Measurements from ENCODE around the gene C7orf33. TPM values are rescaled to one million over a fixed set of nuclear protein-coding genes. Genes with fewer than 3 reads are reported as not detected.
"Not testable (repeated sequence)": the region's sequence is repeated elsewhere in the genome, so short reads cannot be mapped to it uniquely, and the experiment has no call there.

C7orf33 gene
- polyA plus RNA-seq, 1 experiment = not detected

DNA sequence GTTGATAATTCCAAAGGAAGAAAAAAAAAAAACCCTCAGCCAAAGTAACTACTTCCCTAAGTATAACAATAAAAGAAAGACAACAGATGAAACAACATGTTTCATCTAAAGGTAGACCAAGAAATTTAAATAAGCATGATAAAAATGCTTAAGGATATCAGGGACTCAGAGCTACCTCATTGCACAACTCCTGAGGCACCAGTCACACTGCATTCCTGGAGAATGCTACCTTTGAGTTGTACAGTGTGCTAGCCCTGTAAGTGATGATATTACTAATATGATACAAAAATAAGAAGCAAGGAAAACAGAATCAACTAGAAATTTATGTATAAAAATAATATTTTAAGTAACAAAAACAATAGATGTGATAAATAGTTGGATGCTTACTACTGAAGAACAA lies 29.5 kb upstream of the C7orf33 start:
- Histone ChIP-seq H3K36me3 (ENCODE audit: control insufficient read depth, insufficient read depth, low read length) (no peaks in the 10 kb centered on the region), H3K4me3 (ENCODE audit: low read depth, low read length) (no peak overlapping the region), H3K27me3 (ENCODE audit: control insufficient read depth, insufficient read depth, low read length) (no peaks in the 10 kb centered on the region)
- TF ChIP-seq, protein P1, sequence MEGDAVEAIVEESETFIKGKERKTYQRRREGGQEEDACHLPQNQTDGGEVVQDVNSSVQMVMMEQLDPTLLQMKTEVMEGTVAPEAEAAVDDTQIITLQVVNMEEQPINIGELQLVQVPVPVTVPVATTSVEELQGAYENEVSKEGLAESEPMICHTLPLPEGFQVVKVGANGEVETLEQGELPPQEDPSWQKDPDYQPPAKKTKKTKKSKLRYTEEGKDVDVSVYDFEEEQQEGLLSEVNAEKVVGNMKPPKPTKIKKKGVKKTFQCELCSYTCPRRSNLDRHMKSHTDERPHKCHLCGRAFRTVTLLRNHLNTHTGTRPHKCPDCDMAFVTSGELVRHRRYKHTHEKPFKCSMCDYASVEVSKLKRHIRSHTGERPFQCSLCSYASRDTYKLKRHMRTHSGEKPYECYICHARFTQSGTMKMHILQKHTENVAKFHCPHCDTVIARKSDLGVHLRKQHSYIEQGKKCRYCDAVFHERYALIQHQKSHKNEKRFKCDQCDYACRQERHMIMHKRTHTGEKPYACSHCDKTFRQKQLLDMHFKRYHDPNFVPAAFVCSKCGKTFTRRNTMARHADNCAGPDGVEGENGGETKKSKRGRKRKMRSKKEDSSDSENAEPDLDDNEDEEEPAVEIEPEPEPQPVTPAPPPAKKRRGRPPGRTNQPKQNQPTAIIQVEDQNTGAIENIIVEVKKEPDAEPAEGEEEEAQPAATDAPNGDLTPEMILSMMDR (IDR thresholded peaks at IDR 0.05; ENCODE audit: insufficient read depth, low read depth, low read length) = no peak
- ChIA-PET CTCF (interaction anchor here (1.7 kb wide), 1 partner anchor 15 kb away, joined by 10 read pairs; no protein-coding TSS in a partner anchor), POLR2A (no interaction called here)
- DNase-seq (ENCODE audit: low read depth) = no peak

DNA sequence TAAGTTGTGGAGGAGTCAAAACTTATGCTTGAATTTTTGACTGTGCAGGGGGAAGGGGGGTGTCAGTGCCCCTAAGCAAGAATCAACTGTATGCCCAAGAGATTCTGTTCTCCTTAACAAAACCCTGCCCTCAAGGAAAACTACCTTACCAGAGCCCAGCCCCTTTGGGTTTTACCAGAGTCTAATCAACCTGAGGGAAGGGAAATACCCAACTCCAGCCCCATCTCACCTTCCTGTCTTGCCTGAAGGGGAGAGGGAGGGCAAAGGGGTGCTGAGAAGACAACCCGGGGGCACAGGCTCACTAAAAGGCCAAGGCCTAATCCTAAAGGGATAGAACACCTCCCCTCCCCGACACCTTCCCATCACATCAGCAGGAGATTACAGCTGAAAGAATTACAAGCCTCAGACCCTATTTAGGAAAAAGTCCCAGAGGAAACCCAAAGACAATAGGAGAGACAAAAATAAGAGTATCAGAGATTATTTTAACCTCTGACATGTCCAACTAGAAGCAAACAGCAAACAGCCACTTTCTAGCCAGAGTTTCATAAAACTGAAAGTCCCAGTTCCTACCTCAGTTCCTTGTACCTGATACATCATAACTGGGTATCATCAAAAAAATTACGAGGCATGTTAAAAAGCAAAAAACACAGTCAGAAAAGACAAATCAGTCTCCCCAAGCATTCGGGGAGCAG lies 26.8 kb upstream of the C7orf33 start:
- POLR2A ChIA-PET = no interaction called here
- TF ChIP-seq, protein P1 (IDR thresholded peaks at IDR 0.05; ENCODE audit: insufficient read depth, low read depth, low read length) = no peak

DNA sequence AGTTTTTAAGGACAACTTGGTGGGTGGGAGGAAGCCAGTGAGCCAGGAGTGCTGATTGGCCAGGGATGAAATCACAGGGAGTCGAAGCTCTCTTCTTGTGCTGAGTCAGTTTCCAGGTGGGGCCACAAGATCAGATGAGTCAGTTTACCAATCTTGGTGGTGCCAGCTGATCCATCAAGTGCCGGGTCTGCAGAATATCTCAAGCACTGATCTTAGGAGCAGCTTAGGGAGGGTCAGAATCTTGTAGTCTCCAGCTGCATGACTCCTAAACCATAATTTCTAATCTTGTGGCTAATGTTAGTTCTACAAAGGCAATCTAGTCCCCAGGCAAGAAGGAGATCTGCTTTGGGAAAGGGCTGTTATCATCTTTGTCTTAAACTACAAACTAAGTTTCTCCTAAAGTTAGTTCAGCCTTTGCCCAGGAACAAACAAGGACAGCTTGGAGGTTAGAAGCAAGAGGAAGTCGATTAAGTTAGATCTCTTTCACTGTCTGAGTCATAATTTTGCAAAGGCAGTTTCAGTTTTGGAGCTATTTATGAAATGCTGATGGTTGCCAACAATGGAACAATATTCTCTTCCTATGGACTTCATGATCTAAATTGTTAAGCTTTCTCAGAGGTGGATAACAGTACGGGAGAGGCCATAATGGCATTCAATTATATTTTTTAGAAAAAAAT lies 26.2 kb upstream of the C7orf33 start:
- H3K4me3 ChIP-seq (ENCODE audit: low read depth, low read length); H3K27me3 ChIP-seq (ENCODE audit: control insufficient read depth, insufficient read depth, low read length); H3K36me3 ChIP-seq (ENCODE audit: control insufficient read depth, insufficient read depth, low read length); POLR2A ChIA-PET; DNase-seq (ENCODE audit: low read depth): not testable (repeated sequence)
- CTCF ChIA-PET = interaction anchor here (1.1 to 1.8 kb wide), 2 partner anchors 11 to 13 kb away, joined by 5 to 6 read pairs; no protein-coding TSS in a partner anchor

More for the DNA sequence above, 26.8 kb upstream of the C7orf33 start:
- CTCF ChIA-PET = interaction anchor here (1.1 kb wide), 1 partner anchor 13 kb away, joined by 5 read pairs; no protein-coding TSS in a partner anchor
- H3K4me3 ChIP-seq (ENCODE audit: low read depth, low read length) = no peak overlapping the region
- H3K27me3 ChIP-seq (ENCODE audit: control insufficient read depth, insufficient read depth, low read length) = no peaks in the 10 kb centered on the region; the same call in 1 of the 2 replicates
- no peak for DNase-seq (ENCODE audit: low read depth)
- H3K36me3 ChIP-seq (ENCODE audit: control insufficient read depth, insufficient read depth, low read length) = no peaks in the 10 kb centered on the region

DNA sequence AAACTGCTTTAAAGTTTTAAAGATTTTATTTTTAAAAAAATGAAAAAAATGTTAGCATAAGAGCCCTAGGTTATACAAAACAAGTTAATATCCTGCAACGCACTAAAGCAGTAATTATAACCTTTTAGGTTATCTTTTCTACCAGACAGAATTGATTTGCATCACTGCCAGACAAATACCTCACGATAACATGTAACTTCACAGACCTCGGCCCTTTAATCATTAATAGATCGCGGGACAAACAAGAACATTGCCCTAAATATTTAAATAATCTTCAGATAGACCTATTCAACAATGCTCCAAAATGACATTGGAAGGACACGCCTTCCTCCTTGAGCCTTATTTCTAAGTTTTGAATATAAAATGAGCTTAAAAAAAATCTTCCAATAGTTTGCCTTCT lies 23.8 kb upstream of the C7orf33 start:
- no peaks in the 10 kb centered on the region for H3K36me3 ChIP-seq (ENCODE audit: control insufficient read depth, insufficient read depth, low read length)
- TF ChIP-seq, protein P1 (IDR thresholded peaks at IDR 0.05; ENCODE audit: insufficient read depth, low read depth, low read length) = no peak
- DNase-seq (ENCODE audit: low read depth) = no peak
- no peaks in the 10 kb centered on the region; the same call in 1 of the 2 replicates for H3K27me3 ChIP-seq (ENCODE audit: control insufficient read depth, insufficient read depth, low read length)
- no peak overlapping the region for H3K4me3 ChIP-seq (ENCODE audit: low read depth, low read length)
- ChIA-PET POLR2A (no interaction called here), CTCF (interaction anchor here (0.5 to 1.1 kb wide), 2 partner anchors 9 to 559 kb away, joined by 3 read pairs; no protein-coding TSS in a partner anchor)

DNA sequence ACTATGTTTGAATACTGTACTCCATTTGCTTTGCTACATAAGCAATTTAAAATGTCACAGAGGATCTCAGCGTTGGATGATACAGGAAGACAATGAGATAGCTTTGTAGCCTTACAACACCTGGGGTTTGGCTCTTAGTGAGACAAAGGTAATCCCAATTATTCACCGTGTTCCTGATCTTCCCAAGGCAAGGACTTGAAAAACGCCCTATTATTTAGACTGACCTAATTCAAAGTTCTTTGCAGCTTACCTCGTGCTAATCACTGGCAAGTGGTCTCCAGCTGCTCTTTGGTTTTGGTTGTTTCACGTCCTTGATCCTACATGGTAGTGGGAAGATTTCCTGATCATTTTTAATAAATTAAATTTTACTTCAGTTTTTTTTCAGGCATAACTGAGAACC lies 23.0 kb upstream of the C7orf33 start:
- Histone ChIP-seq H3K36me3 (ENCODE audit: control insufficient read depth, insufficient read depth, low read length) (no peaks in the 10 kb centered on the region), H3K4me3 (ENCODE audit: low read depth, low read length) (no peak overlapping the region), H3K27me3 (ENCODE audit: control insufficient read depth, insufficient read depth, low read length) (no peaks in the 10 kb centered on the region; the same call in 1 of the 2 replicates)
- POLR2A ChIA-PET = no interaction called here
- CTCF ChIA-PET = interaction anchor here (0.5 to 1.1 kb wide), 3 partner anchors 8 to 558 kb away, joined by 3 read pairs; no protein-coding TSS in a partner anchor
- DNase-seq (ENCODE audit: low read depth) = no peak
- TF ChIP-seq, protein P1 (IDR thresholded peaks at IDR 0.05; ENCODE audit: insufficient read depth, low read depth, low read length) = no peak

Measured in BJ (cell line).